Measurements from ENCODE around the gene SLC35F4.
"Not testable (repeated sequence)": the region's sequence is repeated elsewhere in the genome, so short reads cannot be mapped to it uniquely, and the experiment has no call there.

SLC35F4 gene

GRCh38 chr14:57865403-57866198 lies at the start of gene SLC35F4:
SLC35F4 (minus strand) TSS chr14:57866092.
- DNase-seq (ENCODE audit: low spot score) = peak; percentile 64

- DNase-seq (ENCODE audit: low spot score) = no peak
These were observed 43.7 kb upstream of the SLC35F4 start for GRCh38 chr14:57909626-57910025.

- DNase-seq (ENCODE audit: low spot score) = no peak
These were observed 38.1 kb upstream of the SLC35F4 start for GRCh38 chr14:57903954-57904353.

GRCh38 chr14:57898837-57899572 lies 33.1 kb upstream of the SLC35F4 start:
- DNase-seq (ENCODE audit: low spot score) = no peak

- no peak for DNase-seq (ENCODE audit: low spot score)
These were observed 31.4 kb upstream of the SLC35F4 start for GRCh38 chr14:57897144-57897748.

GRCh38 chr14:57889245-57889644 lies 23.4 kb upstream of the SLC35F4 start:
- peak; percentile 89 for DNase-seq (ENCODE audit: low spot score)

- DNase-seq (ENCODE audit: low spot score) = no peak
These were observed 18.3 kb upstream of the SLC35F4 start for GRCh38 chr14:57884175-57884574.

- DNase-seq (ENCODE audit: low spot score) = no peak
These were observed 17.2 kb upstream of the SLC35F4 start for GRCh38 chr14:57883061-57883460.

- no peak for DNase-seq (ENCODE audit: low spot score)
These were observed 13.6 kb upstream of the SLC35F4 start for GRCh38 chr14:57879516-57879915.

GRCh38 chr14:57875985-57876384 lies 10.1 kb upstream of the SLC35F4 start:
- no peak for DNase-seq (ENCODE audit: low spot score)

GRCh38 chr14:57875296-57875695 lies 9.4 kb upstream of the SLC35F4 start:
- peak; percentile 77 for DNase-seq (ENCODE audit: low spot score)

- peak; percentile 81 for DNase-seq (ENCODE audit: low spot score)
These were observed 5.7 kb upstream of the SLC35F4 start for GRCh38 chr14:57871459-57872080.

- peak; percentile 15 for DNase-seq (ENCODE audit: low spot score)
These were observed 5.0 kb upstream of the SLC35F4 start for GRCh38 chr14:57870686-57871457.

GRCh38 chr14:57869617-57870016 lies 3.7 kb upstream of the SLC35F4 start:
- DNase-seq (ENCODE audit: low spot score) = no peak

- no peak for DNase-seq (ENCODE audit: low spot score)
These were observed 360 bp upstream of the SLC35F4 start for GRCh38 chr14:57866199-57866705.

- DNase-seq (ENCODE audit: low spot score) = no peak
These were observed 858 bp downstream of the SLC35F4 start for GRCh38 chr14:57865066-57865402.

GRCh38 chr14:57864659-57865058 lies 1.2 kb downstream of the SLC35F4 start:
- DNase-seq (ENCODE audit: low spot score) = no peak

GRCh38 chr14:57863471-57863870 lies 2.4 kb downstream of the SLC35F4 start:
- no peak for DNase-seq (ENCODE audit: low spot score)

GRCh38 chr14:57855666-57856065 lies 10.2 kb downstream of the SLC35F4 start:
- DNase-seq (ENCODE audit: low spot score) = not testable (repeated sequence)

- DNase-seq (ENCODE audit: low spot score) = no peak
These were observed 11.3 kb downstream of the SLC35F4 start for GRCh38 chr14:57854571-57854970.

GRCh38 chr14:57851354-57851753 lies 14.5 kb downstream of the SLC35F4 start:
- DNase-seq (ENCODE audit: low spot score) = no peak

GRCh38 chr14:57848786-57849185 lies 17.1 kb downstream of the SLC35F4 start:
- DNase-seq (ENCODE audit: low spot score) = no peak

All from kidney tubule cell (primary cell).